KOPT-K1 (cell line): ENCODE data around the gene KRT86.

ENCODE experiments used
- H3K27ac ChIP-seq: fragments of 200-600 bp; sonication (generic); 2 replicates; pipeline ENCODE4 v1.5.1; 2016; ENCODE audit warnings: antibody characterized with exemption, mild to moderate bottlenecking, low read depth, low read length; ENCODE audit not compliant: poor library complexity, severe bottlenecking
- H3K36me3 ChIP-seq: fragments of 200-600 bp; sonication (generic); 2 replicates; pipeline ENCODE4 v1.5.1; 2017; ENCODE audit warnings: antibody characterized with exemption, mild to moderate bottlenecking, low read length, moderate library complexity; ENCODE audit not compliant: insufficient read depth
- H3K9me3 ChIP-seq: fragments of 200-600 bp; sonication (generic); 2 replicates; pipeline ENCODE4 v1.5.1; 2017; ENCODE audit warnings: antibody characterized with exemption, low read length, mild to moderate bottlenecking; ENCODE audit not compliant: insufficient read depth, poor library complexity, severe bottlenecking

Gene KRT86

GRCh38 chr12:52267266-52267665 is 7.2 kb upstream of the KRT86 start:
- Histone ChIP-seq H3K27ac (no peak overlapping the region), H3K9me3 (peaks cover 6% of the 10 kb centered on the region)

GRCh38 chr12:52267699-52268098 is 6.7 kb upstream of the KRT86 start:
- Histone ChIP-seq H3K36me3 (no peaks in the 10 kb centered on the region), H3K9me3 (peaks cover 2% of the 10 kb centered on the region), H3K27ac (no peak overlapping the region)

More at GRCh38 chr12:52267266-52267665, 7.2 kb upstream of the KRT86 start:
- no peaks in the 10 kb centered on the region for H3K36me3 ChIP-seq

- no peak overlapping the region for H3K27ac ChIP-seq
- no peaks in the 10 kb centered on the region for H3K36me3 ChIP-seq
- no peaks in the 10 kb centered on the region for H3K9me3 ChIP-seq
These were observed 6.2 kb upstream of the KRT86 start for GRCh38 chr12:52268212-52268611.

GRCh38 chr12:52270541-52271070 is 3.8 kb upstream of the KRT86 start:
- Histone ChIP-seq H3K36me3 (no peaks in the 10 kb centered on the region), H3K9me3 (no peaks in the 10 kb centered on the region), H3K27ac (no peak overlapping the region)

- no peaks in the 10 kb centered on the region for H3K36me3 ChIP-seq
- no peaks in the 10 kb centered on the region for H3K9me3 ChIP-seq
- no peak overlapping the region for H3K27ac ChIP-seq
These were observed 3.3 kb upstream of the KRT86 start for GRCh38 chr12:52271158-52271557.

- no peak overlapping the region for H3K27ac ChIP-seq
- H3K9me3 ChIP-seq = no peaks in the 10 kb centered on the region
- H3K36me3 ChIP-seq = no peaks in the 10 kb centered on the region
These were observed 1.2 kb downstream of the KRT86 start for GRCh38 chr12:52275686-52276085.

GRCh38 chr12:52277486-52278245 is 3.2 kb downstream of the KRT86 start:
- H3K9me3 ChIP-seq = no peaks in the 10 kb centered on the region
- no peaks in the 10 kb centered on the region for H3K36me3 ChIP-seq
- H3K27ac ChIP-seq = no peak overlapping the region

GRCh38 chr12:52278575-52279421 is 4.4 kb downstream of the KRT86 start:
- no peaks in the 10 kb centered on the region for H3K36me3 ChIP-seq
- no peak overlapping the region for H3K27ac ChIP-seq
- H3K9me3 ChIP-seq = no peaks in the 10 kb centered on the region

GRCh38 chr12:52279422-52280318 is 5.2 kb downstream of the KRT86 start:
- Histone ChIP-seq H3K9me3 (no peaks in the 10 kb centered on the region), H3K27ac (no peak overlapping the region), H3K36me3 (no peaks in the 10 kb centered on the region)

- no peak overlapping the region for H3K27ac ChIP-seq
- no peaks in the 10 kb centered on the region for H3K9me3 ChIP-seq
- H3K36me3 ChIP-seq = no peaks in the 10 kb centered on the region
These were observed 5.9 kb downstream of the KRT86 start for GRCh38 chr12:52280319-52280795.

- H3K36me3 ChIP-seq = no peaks in the 10 kb centered on the region
- H3K9me3 ChIP-seq = no peaks in the 10 kb centered on the region
- no peak overlapping the region for H3K27ac ChIP-seq
These were observed 6.5 kb downstream of the KRT86 start for GRCh38 chr12:52280796-52281560.

GRCh38 chr12:52284562-52285171 is 10.2 kb downstream of the KRT86 start:
- no peaks in the 10 kb centered on the region for H3K36me3 ChIP-seq
- no peaks in the 10 kb centered on the region for H3K9me3 ChIP-seq
- no peak overlapping the region for H3K27ac ChIP-seq

GRCh38 chr12:52285172-52285745 is 10.8 kb downstream of the KRT86 start:
- Histone ChIP-seq H3K9me3 (no peaks in the 10 kb centered on the region), H3K36me3 (no peaks in the 10 kb centered on the region), H3K27ac (no peak overlapping the region)
